ENCODE data around the gene EYS. TPM values are rescaled to one million over a fixed set of nuclear protein-coding genes. Genes with fewer than 3 reads are reported as not detected.

Gene EYS
- polyA plus RNA-seq, 6 donors from 2014 or later: 0.06 to 0.18 (median 0.07) TPM; not detected in 1

DNA sequence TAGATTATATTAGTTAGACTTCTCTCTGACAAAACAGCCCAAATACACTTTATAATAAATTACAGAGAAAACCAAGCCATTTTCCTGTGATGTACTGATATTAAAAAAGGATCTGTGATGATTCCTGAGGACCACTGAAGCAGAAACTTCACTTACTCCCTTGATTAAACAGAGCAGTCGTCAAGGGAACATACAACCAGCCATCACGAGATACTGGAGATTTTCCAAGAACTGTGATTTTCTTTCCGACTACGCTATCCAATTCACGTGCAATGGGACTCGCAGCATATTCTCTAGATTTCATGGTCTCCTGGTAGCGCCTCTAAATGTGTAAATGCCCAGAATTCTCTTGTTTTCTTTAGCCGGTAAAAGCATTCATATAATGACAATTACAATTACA is 1694.0 kb downstream of the EYS start:
- Mint-ChIP-seq H3K4me3 (no peak overlapping the region), H3K36me3 (no peaks in the 10 kb centered on the region), H3K4me1 (peaks cover 0 to 5% (median 0%) of the 10 kb centered on the region in 3 donors), H3K27me3 (no peaks in the 10 kb centered on the region), H3K27ac (no peak overlapping the region), H3K9me3 (peaks cover 0 to 10% (median 3%) of the 10 kb centered on the region in 7 donors)
- DNase-seq (no peak), ATAC-seq (ENCODE audit: low read depth in 2 of 2) (no peak)

DNA sequence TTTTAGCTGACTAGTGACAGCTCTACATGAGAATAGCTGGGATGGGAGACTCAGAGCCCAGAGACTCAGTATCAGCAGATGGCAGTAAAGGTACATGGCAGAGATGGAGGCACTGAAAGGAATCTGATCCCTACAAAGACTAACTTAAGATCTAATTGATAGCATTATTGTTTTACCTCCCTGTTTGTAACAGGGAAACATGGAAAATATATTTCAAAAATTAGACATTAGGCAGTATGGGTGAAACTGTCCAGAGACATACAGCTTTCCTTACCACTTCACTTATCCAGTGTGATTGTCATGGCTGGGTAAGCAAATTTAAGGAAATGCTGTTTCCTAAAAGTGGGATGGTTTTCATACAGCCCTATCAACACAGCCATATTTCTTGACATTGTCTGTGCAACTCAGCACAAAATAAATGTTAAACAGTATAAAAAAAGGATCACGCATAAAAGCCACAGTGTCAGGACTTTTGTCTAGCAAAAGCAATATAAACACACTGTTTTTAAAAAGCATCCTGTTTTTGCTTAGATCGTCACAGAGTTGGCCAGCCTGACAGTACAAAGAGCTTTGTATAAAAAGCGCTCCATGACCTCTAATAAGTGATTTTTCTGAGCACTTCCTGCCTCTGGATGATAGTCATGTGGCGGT is 1694.5 kb downstream of the EYS start:
- Mint-ChIP-seq H3K4me1 (peaks cover 0 to 5% (median 0%) of the 10 kb centered on the region in 3 donors), H3K4me3 (no peak overlapping the region), H3K27me3 (no peaks in the 10 kb centered on the region), H3K27ac (no peak overlapping the region), H3K9me3 (peaks cover 0 to 10% (median 3%) of the 10 kb centered on the region in 7 donors), H3K36me3 (no peaks in the 10 kb centered on the region)
- ATAC-seq (ENCODE audit: low read depth in 2 of 2): no peak
- DNase-seq: no peak

DNA sequence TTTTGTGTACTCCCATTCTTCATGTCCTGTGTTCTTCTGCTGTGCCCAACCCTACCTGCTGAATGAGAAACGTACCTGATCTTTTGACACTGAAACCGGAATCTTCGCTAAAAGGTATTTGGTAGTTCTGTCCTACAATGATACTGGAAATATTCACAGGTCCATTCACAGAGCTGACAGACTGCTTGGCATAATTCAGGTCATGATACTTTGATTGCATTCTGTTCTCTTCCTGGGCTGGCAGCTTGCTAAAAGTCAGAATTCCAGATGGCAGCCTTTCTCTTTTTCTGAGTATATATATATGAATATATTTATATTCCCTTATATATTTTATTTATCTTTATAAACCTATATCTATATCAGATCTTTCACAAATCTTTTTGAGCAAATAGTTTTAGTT is 1696.4 kb downstream of the EYS start:
- Mint-ChIP-seq H3K4me1 (peaks cover 0 to 5% (median 0%) of the 10 kb centered on the region in 3 donors), H3K27ac (no peak overlapping the region), H3K27me3 (no peaks in the 10 kb centered on the region), H3K36me3 (no peaks in the 10 kb centered on the region), H3K9me3 (peaks cover 0 to 20% (median 5%) of the 10 kb centered on the region in 7 donors), H3K4me3 (no peak overlapping the region)
- DNase-seq (no peak), ATAC-seq (ENCODE audit: low read depth in 2 of 2) (no peak)

- H3K4me1 Mint-ChIP-seq: peaks cover 0 to 5% (median 0%) of the 10 kb centered on the region in 3 donors
- H3K27me3 Mint-ChIP-seq: no peaks in the 10 kb centered on the region
- H3K27ac Mint-ChIP-seq: no peak overlapping the region
- H3K4me3 Mint-ChIP-seq: no peak overlapping the region
- no peak for DNase-seq
- peaks cover 0 to 20% (median 10%) of the 10 kb centered on the region in 7 donors for H3K9me3 Mint-ChIP-seq
- H3K36me3 Mint-ChIP-seq: no peaks in the 10 kb centered on the region
- ATAC-seq (ENCODE audit: low read depth in 2 of 2): no peak
These were observed 1697.0 kb downstream of the EYS start for GRCh38 chr6:64010010-64010409.

DNA sequence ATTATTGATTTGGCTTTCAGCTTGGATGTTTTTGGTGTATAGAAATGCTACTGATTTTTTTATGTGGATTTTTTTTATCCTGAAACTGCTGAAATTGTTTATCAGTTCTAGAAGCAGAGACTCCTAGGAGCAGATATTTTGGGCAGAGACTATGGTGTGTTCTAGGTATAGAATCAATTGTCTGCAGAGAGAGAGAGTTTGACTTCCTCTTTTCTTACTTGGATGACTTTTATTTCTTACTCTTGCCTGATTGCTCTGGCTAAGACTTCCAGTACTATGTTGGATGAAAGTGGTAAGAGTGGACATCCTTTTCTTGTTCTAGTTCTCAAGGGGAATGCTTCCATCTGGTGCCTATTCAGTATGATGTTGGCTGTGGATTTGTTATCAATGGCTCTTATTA is 1700.8 kb downstream of the EYS start:
- Mint-ChIP-seq H3K27ac (no peak overlapping the region), H3K9me3 (peaks cover 0 to 31% (median 11%) of the 10 kb centered on the region in 7 donors)
- no peak for ATAC-seq (ENCODE audit: low read depth in 2 of 2)

DNA sequence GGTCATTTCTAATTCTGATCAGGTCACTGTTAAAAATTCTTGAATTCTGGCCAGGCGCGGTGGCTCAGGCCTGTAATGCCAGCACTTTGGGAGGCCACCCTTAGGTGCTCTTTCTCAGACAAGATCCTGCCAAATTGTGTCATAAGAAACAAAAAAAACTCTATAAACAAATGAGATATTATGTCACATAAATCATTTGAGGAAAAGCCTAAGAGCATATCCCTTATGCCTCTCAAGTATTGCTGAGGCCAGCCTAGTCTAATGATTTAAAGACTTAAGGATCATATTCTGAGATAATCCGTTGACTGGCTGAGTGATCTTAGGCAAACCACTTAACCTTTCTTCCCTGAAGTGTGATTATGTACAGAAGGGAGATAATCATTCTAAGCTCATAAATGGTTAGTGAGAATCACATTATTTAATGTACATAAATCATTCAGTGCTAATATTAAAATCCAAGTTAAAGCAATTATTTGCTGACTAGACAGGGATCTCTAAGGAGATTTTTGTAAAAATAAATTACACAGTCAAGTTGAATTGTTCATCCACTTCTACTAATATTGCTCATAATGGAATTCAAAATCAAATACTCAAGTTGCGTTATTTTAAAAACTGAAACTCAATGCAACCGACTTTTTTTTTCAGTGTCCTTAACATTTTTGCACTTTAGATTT is 1706.1 kb downstream of the EYS start:
- H3K4me3 Mint-ChIP-seq: no peak overlapping the region
- peaks cover 0 to 14% (median 4%) of the 10 kb centered on the region in 7 donors for H3K9me3 Mint-ChIP-seq
- H3K36me3 Mint-ChIP-seq: no peaks in the 10 kb centered on the region
- no peak overlapping the region for H3K27ac Mint-ChIP-seq
- ATAC-seq (ENCODE audit: low read depth in 2 of 2) (no peak), DNase-seq (no peak)
- no peaks in the 10 kb centered on the region for H3K27me3 Mint-ChIP-seq
- H3K4me1 Mint-ChIP-seq: no peaks in the 10 kb centered on the region

More for the DNA sequence above, 1700.8 kb downstream of the EYS start:
- Mint-ChIP-seq H3K27me3 (no peaks in the 10 kb centered on the region), H3K4me3 (no peak overlapping the region), H3K36me3 (no peaks in the 10 kb centered on the region), H3K4me1 (peaks cover 0 to 5% (median 0%) of the 10 kb centered on the region in 3 donors)
- no peak for DNase-seq

DNA sequence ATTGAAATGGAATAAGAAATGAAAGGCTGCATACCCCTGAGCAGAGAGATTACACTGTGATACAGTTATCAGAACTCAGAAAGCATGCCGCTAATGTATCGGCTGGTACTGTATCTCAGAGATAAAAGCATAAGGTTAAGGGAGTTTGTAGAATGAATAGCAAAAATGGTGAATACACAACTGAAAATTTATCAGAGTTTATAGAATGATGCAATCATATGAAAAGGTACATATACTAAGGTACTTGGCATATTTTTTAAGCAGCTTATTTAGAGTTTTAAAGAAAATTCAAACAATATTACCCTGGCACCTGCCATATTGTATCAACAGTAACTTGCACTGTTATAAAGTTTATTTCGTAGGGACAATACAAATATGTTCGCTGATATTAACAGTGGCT is 1707.4 kb downstream of the EYS start:
- DNase-seq: no peak
- no peak for ATAC-seq (ENCODE audit: low read depth in 2 of 2)
- Mint-ChIP-seq H3K4me3 (no peak overlapping the region), H3K27me3 (no peaks in the 10 kb centered on the region), H3K4me1 (no peaks in the 10 kb centered on the region), H3K36me3 (no peaks in the 10 kb centered on the region), H3K9me3 (peaks cover 0 to 9% (median 4%) of the 10 kb centered on the region in 7 donors), H3K27ac (no peak overlapping the region)

- no peaks in the 10 kb centered on the region for H3K27me3 Mint-ChIP-seq
- no peaks in the 10 kb centered on the region for H3K36me3 Mint-ChIP-seq
- no peak overlapping the region for H3K27ac Mint-ChIP-seq
- no peak overlapping the region for H3K4me3 Mint-ChIP-seq
- ATAC-seq (ENCODE audit: low read depth in 2 of 2): no peak
- no peak for DNase-seq
- no peaks in the 10 kb centered on the region for H3K4me1 Mint-ChIP-seq
- peaks cover 0 to 9% (median 3%) of the 10 kb centered on the region in 7 donors for H3K9me3 Mint-ChIP-seq
These were observed 1708.0 kb downstream of the EYS start for GRCh38 chr6:63998991-63999390.

DNA sequence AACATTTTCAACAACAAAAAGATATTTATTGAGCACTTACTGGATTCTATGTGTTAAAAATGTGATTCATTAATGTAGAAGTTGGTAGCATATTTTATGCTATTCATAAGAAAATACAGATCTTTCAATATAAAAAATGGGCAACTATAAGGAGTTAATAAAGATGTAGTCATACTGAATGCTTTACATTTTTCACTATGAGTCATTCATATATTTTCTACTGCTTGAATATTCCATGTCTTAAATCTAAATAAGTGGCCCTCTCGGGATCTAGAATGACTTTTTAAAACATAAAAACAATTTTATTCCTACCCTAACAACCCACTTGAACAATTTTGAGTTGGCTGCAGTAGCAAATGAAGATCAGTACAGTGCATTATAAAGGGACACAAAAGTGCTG is 1709.3 kb downstream of the EYS start:
- ATAC-seq (ENCODE audit: low read depth in 2 of 2) (no peak), DNase-seq (no peak)
- Mint-ChIP-seq H3K36me3 (no peaks in the 10 kb centered on the region), H3K27me3 (no peaks in the 10 kb centered on the region), H3K4me3 (no peak overlapping the region), H3K27ac (no peak overlapping the region), H3K9me3 (peaks cover 0 to 8% (median 0%) of the 10 kb centered on the region in 7 donors), H3K4me1 (no peaks in the 10 kb centered on the region)

- ATAC-seq (ENCODE audit: low read depth in 2 of 2): no peak
These were observed 1709.8 kb downstream of the EYS start for GRCh38 chr6:63997221-63997620.

GRCh38 chr6:63985223-63985622 is 1721.8 kb downstream of the EYS start:
- ATAC-seq (ENCODE audit: low read depth in 2 of 2) (no peak), DNase-seq (no peak)
- Mint-ChIP-seq H3K4me3 (no peak overlapping the region), H3K36me3 (no peaks in the 10 kb centered on the region), H3K9me3 (peaks cover 0 to 8% (median 3%) of the 10 kb centered on the region in 7 donors), H3K4me1 (no peaks in the 10 kb centered on the region), H3K27me3 (no peaks in the 10 kb centered on the region), H3K27ac (no peak overlapping the region)

More at GRCh38 chr6:63997221-63997620, 1709.8 kb downstream of the EYS start:
- Mint-ChIP-seq H3K27ac (no peak overlapping the region), H3K9me3 (peaks cover 0 to 5% (median 0%) of the 10 kb centered on the region in 7 donors), H3K4me3 (no peak overlapping the region), H3K4me1 (no peaks in the 10 kb centered on the region), H3K36me3 (no peaks in the 10 kb centered on the region), H3K27me3 (no peaks in the 10 kb centered on the region)
- DNase-seq: no peak

- peaks cover 0 to 2% (median 0%) of the 10 kb centered on the region in 7 donors for H3K9me3 Mint-ChIP-seq
- DNase-seq (no peak), ATAC-seq (ENCODE audit: low read depth in 2 of 2) (no peak)
- no peaks in the 10 kb centered on the region for H3K4me1 Mint-ChIP-seq
- H3K4me3 Mint-ChIP-seq: no peak overlapping the region
- H3K27me3 Mint-ChIP-seq: no peaks in the 10 kb centered on the region
- no peaks in the 10 kb centered on the region for H3K36me3 Mint-ChIP-seq
- H3K27ac Mint-ChIP-seq: no peak overlapping the region
These were observed 1731.3 kb downstream of the EYS start for GRCh38 chr6:63975699-63976098.

- no peak for DNase-seq
- no peak for ATAC-seq (ENCODE audit: low read depth in 2 of 2)
- Mint-ChIP-seq H3K27ac (no peak overlapping the region), H3K36me3 (no peaks in the 10 kb centered on the region), H3K27me3 (no peaks in the 10 kb centered on the region), H3K9me3 (peaks cover 0 to 2% (median 0%) of the 10 kb centered on the region in 7 donors), H3K4me3 (no peak overlapping the region), H3K4me1 (no peaks in the 10 kb centered on the region)
These were observed 1738.4 kb downstream of the EYS start for GRCh38 chr6:63968650-63969049.

DNA sequence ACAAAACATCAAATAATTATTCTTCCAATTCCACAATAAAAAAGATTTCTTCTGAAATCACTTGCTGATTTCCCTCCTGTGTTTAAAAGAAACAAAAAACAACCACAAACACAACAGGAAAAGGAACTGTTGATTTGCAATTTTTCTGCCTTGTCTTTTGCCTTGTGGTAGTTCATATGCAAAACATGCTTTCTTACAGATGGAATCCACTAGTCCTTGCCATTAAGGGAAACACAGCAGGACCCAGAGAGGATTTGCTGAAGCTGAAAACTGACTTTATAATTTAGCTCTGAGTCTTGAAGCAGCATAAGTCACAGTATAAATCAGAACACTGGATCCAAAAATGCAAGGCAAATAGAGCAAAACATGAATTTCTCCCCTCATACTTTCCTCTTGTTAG is 1742.7 kb downstream of the EYS start:
- no peak for ATAC-seq (ENCODE audit: low read depth in 2 of 2)
- Mint-ChIP-seq H3K27me3 (no peaks in the 10 kb centered on the region), H3K4me3 (no peak overlapping the region), H3K36me3 (no peaks in the 10 kb centered on the region), H3K9me3 (peaks cover 0 to 6% (median 0%) of the 10 kb centered on the region in 7 donors), H3K27ac (no peak overlapping the region), H3K4me1 (no peaks in the 10 kb centered on the region)
- no peak for DNase-seq

Data from naive B cell (primary cell).